T-helper 1 cell treated with Interleukin-12 subunit alpha and Interleukin-12 subunit beta and Interleukin-4 antibody, amounts not matched to agents 30 μg/mL and 1 μg/mL, for 36 hours (primary cell): ENCODE measurements around the gene UNG.
"Not testable (repeated sequence)": the region's sequence is repeated elsewhere in the genome, so short reads cannot be mapped to it uniquely, and the experiment has no call there.

Experiments
- H3K27ac Mint-ChIP-seq: one replicate; pipeline ENCODE4 v1.8.0; 2021; ENCODE audit warnings: mild to moderate bottlenecking, mixed read lengths
- H3K27me3 Mint-ChIP-seq: one replicate; pipeline ENCODE4 v1.8.0; 2021; ENCODE audit warnings: low read depth, mixed read lengths
- H3K36me3 Mint-ChIP-seq: one replicate; pipeline ENCODE4 v1.8.0; 2021; ENCODE audit warnings: low read depth, mixed read lengths
- H3K4me1 Mint-ChIP-seq: one replicate; pipeline ENCODE4 v1.8.0; 2021; ENCODE audit warnings: low read depth, mixed read lengths
- H3K4me3 Mint-ChIP-seq: one replicate; pipeline ENCODE4 v1.8.0; 2021; ENCODE audit warnings: mild to moderate bottlenecking, moderate library complexity, mixed read lengths
- H3K9me3 Mint-ChIP-seq: one replicate; pipeline ENCODE4 v1.8.0; 2021; ENCODE audit warnings: mixed read lengths

UNG gene

GRCh38 chr12:109124878-109125648, 27.7 kb downstream of the UNG start:
- Mint-ChIP-seq H3K36me3 (no peaks in the 10 kb centered on the region), H3K27me3 (no peaks in the 10 kb centered on the region), H3K9me3 (no peaks in the 10 kb centered on the region), H3K4me1 (no peaks in the 10 kb centered on the region), H3K4me3 (no peak overlapping the region), H3K27ac (no peak overlapping the region)

DNA sequence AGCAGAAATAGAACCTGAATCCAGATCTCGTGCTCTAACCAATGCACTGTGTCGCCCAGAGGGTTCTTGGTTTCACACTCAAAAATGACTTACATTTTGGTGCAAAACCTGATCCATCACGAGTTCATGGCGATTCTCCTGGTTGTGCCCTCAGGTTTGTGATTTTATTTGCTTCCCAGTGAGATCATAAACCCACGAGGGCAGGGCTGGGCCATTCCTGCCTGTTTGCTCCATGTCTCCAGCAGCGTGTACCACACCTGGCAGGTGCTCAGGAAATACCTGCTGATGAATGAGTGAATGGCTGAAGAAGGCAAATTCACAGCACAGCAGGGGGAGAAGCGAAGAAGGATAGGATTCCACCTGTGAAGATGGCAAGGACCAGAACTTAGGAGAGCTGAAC, 28.4 kb downstream of the UNG start:
- H3K36me3 Mint-ChIP-seq, result no peaks in the 10 kb centered on the region
- H3K27me3 Mint-ChIP-seq, result no peaks in the 10 kb centered on the region
- no peaks in the 10 kb centered on the region for H3K9me3 Mint-ChIP-seq
- H3K27ac Mint-ChIP-seq, result no peak overlapping the region
- H3K4me1 Mint-ChIP-seq, result no peaks in the 10 kb centered on the region
- H3K4me3 Mint-ChIP-seq, result no peak overlapping the region

DNA sequence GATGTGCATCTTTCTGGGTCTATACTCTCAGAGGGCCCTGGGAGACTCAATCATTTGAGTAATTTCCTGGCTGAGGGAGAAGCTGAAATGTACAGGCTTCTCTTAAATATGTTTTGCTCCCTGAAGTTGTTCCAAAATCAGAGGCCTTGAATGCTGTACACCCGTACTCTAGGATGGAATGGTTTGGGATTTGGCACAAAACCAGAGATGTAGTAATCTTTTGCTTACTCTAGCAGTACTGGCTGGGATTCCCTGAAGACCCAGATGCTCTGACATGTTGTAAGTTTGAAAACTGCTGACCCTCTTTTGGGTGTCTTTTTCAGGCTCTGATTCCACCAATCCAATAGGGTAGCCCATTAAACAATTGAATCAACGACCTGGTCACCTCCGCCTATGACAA, 29.4 kb downstream of the UNG start:
- H3K4me1 Mint-ChIP-seq, result no peaks in the 10 kb centered on the region
- no peak overlapping the region for H3K4me3 Mint-ChIP-seq
- no peaks in the 10 kb centered on the region for H3K36me3 Mint-ChIP-seq
- no peaks in the 10 kb centered on the region for H3K27me3 Mint-ChIP-seq
- H3K9me3 Mint-ChIP-seq, result no peaks in the 10 kb centered on the region
- no peak overlapping the region for H3K27ac Mint-ChIP-seq

DNA sequence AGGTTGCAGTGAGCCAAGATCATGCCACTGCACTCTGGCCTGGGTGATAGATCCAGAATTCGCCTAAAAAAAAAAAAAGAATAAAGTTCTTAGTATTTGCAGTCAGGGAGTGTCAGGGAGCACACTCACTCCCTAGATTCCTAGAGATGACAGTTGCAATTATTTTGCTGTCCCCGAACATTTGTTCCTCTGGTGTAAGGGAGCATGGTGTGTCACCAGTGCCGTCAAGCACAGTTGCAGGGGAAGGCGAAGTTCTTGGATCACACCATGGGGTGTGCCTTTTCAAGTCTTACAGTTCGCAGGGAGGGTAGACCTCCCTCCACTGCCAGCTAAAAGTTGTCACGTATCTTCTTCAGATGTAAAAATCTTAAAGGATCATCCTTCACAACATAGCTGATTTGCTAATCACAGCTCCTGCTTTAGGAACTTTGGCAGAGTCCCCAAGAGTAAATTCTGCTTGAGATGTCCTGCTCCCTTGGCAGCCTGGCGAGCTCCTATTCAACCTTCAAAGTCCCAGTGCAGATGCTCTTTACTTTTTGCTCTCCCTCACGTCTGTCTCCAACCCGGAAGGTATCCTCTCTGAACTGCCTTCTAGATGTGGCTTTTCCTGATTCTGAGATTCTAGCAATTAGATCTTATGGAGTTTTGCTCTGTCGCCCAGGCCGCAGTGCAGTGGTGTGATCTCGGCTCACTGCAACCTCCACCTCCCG, 30.3 kb downstream of the UNG start:
- Mint-ChIP-seq H3K36me3 (no peaks in the 10 kb centered on the region), H3K27me3 (no peaks in the 10 kb centered on the region), H3K4me3 (no peak overlapping the region), H3K9me3 (no peaks in the 10 kb centered on the region), H3K4me1 (no peaks in the 10 kb centered on the region), H3K27ac (no peak overlapping the region)

DNA sequence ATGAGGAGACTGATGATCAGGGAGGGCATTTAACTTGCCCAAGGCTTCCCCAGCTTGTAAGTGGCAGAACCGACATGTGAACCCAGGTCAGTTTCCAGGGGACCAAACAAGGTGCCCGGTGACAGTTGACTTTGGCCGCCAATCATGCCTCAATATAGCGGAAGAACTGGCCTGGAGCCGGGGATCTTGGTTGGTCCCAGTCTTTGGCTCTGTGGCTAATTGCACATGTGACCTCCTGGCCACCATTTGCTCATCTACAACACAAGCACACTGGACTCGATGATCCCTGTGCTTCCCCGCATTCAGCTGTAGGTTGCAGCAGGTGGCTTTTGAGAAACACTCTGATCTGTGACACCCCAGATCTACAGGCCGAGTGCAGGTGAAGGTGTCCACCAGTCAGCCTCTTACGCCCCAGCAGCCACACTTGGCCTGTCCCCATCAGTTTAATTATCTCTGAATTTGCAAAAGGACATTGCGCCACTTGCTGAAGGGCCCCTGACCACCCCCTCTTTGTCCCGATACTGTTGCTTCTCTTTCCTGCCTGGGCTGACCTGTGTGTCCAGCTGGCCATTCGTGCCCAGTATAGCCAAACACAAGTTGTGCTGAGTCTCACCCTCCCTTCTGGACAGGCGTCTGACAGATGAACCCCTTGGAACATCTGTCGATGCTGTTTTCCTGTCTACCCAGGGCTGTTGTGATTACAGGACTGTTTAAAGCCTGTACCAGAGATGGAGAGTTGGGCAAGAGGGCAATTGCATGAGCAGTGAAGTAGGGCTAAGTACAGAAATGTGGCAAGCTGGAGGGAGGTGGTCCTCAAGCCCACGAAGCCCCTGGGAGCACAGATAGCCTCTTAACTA, 33.1 kb downstream of the UNG start:
- Mint-ChIP-seq H3K4me1 (no peaks in the 10 kb centered on the region), H3K27ac (no peak overlapping the region), H3K27me3 (peaks cover 5% of the 10 kb centered on the region), H3K9me3 (no peaks in the 10 kb centered on the region), H3K36me3 (no peaks in the 10 kb centered on the region), H3K4me3 (no peak overlapping the region)

DNA sequence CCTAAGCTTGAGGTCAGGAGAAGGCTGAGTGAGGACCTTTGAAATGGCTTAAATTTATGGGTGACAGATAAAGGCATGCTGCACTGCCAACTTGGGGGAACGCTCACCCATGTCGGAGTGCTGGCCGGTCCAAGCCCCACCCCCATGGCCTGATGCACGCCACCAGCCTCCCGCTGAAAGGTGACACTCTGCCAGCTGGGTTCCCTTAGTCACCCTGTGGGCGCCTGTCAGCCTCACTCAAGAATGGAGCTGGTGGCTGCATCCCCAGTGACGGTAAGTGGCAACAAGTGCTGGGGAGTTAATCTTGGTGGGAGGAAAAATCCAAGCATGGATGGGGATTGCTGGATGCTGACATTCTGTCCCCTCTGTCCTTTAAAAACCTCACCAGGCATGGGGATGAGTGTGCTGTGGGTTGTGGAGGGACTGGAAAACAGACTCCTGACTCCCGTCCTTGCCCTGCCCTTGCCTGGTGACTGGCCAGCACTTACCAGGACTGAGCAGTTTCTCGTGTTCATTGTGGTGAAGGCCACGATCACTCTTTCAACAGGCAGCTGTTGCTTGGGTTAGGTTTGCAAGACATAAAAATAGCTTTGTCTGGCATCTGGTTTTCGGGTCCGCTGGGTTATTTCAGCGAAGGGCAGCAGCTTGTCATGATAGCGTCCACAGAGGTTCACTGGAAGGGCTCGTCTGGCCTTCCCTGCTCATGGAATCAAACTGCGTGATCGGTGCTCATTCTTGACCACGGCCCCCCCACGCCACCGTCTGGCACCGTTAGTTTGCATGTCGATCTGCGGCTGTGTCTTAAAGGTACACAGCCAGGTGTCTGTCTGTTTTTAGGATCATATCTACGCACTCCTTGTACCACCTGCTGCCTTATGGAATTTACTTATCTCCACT, 34.0 kb downstream of the UNG start:
- no peaks in the 10 kb centered on the region for H3K36me3 Mint-ChIP-seq
- H3K4me3 Mint-ChIP-seq, result no peak overlapping the region
- H3K9me3 Mint-ChIP-seq, result peaks cover 3% of the 10 kb centered on the region
- H3K27ac Mint-ChIP-seq, result no peak overlapping the region
- no peaks in the 10 kb centered on the region for H3K4me1 Mint-ChIP-seq
- H3K27me3 Mint-ChIP-seq, result peaks cover 5% of the 10 kb centered on the region

DNA sequence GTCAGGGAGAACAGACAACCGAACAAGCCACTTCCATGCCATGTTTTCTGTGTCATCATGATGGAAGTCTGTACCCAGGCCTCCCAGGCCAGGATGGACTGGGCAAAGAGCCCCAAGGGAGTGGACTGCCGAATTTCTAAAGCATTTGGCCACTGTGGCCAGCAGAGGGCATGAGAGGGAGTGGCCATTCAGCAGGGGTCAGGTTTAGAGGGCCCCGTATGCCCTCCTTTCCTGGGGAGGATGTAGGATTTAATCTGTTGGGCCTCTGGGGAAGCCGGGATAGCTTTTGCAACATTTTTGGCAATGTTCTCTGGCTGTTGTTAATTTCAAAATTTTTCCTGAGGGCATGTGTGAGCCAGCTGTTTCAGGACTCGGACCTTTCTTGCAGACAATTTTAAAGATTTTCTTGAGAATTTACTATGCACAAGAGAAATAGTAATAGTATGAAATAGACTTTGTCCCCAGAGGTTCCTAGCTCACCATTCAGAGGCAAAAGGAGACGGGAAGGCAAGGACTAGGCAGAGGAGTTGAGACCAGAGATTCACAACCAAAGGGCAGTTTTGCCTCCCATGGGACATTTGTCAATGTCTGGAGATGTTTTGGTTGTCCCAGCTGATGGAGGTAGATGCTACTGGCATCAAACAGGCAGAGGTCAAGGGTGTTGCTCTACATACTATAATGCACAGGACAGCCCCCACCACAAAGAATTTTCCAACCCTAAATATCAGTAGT, 37.0 kb downstream of the UNG start:
- Mint-ChIP-seq H3K36me3 (no peaks in the 10 kb centered on the region), H3K4me1 (no peaks in the 10 kb centered on the region), H3K9me3 (peaks cover 8% of the 10 kb centered on the region)

GRCh38 chr12:109137055-109137454, 39.7 kb downstream of the UNG start:
- H3K4me1 Mint-ChIP-seq, result no peaks in the 10 kb centered on the region
- no peak overlapping the region for H3K4me3 Mint-ChIP-seq
- H3K27me3 Mint-ChIP-seq, result peaks cover 18% of the 10 kb centered on the region
- H3K27ac Mint-ChIP-seq, result no peak overlapping the region
- H3K36me3 Mint-ChIP-seq, result peaks cover 1% of the 10 kb centered on the region
- H3K9me3 Mint-ChIP-seq, result peaks cover 8% of the 10 kb centered on the region

More for the DNA sequence above, 37.0 kb downstream of the UNG start:
- no peak overlapping the region for H3K27ac Mint-ChIP-seq
- H3K27me3 Mint-ChIP-seq, result peaks cover 13% of the 10 kb centered on the region
- no peak overlapping the region for H3K4me3 Mint-ChIP-seq

GRCh38 chr12:109139360-109139759, 42.0 kb downstream of the UNG start:
- Mint-ChIP-seq H3K4me3 (no peak overlapping the region), H3K36me3 (peaks cover 1% of the 10 kb centered on the region), H3K27me3 (peaks cover 12% of the 10 kb centered on the region), H3K27ac (no peak overlapping the region), H3K9me3 (peaks cover 8% of the 10 kb centered on the region), H3K4me1 (peaks cover 9% of the 10 kb centered on the region)

DNA sequence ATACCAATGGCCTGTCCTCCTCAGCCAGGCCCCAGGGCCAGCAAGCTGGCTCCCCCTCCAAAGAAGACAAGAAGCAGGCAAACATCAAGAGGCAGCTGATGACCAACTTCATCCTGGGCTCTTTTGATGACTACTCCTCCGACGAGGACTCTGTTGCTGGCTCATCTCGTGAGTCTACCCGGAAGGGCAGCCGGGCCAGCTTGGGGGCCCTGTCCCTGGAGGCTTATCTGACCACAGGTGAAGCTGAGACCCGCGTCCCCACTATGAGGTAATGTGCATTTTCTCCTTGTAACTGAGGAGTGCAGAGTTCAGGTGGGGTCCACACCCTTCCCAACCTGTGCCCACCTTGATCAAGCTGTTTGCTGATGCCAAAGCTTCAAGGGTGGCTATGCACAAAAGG, 42.4 kb downstream of the UNG start:
- H3K27me3 Mint-ChIP-seq, result peaks cover 12% of the 10 kb centered on the region
- H3K27ac Mint-ChIP-seq, result no peak overlapping the region
- peaks cover 8% of the 10 kb centered on the region for H3K9me3 Mint-ChIP-seq
- peaks cover 9% of the 10 kb centered on the region for H3K4me1 Mint-ChIP-seq
- no peak overlapping the region for H3K4me3 Mint-ChIP-seq
- H3K36me3 Mint-ChIP-seq, result peaks cover 1% of the 10 kb centered on the region

DNA sequence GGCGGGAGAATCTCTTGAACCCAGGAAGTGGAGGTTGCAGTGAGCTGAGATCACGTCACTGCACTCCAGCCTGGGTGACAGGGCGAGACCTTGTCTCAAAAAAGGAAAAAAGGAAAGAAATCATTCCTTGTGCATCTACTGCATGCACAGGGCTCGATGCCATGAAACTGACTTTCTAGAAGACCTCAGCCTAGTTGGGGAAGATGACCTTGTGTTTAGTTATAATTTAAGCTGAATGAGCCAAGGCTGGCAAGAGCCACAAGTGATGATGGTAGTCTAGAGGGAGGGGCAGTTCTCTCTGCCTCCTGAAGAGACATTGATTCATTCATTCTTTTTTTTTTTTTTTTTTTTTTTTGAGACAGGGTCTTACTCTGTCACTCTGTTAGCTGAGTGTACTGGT, 43.2 kb downstream of the UNG start:
- Mint-ChIP-seq H3K36me3 (peaks cover 1% of the 10 kb centered on the region), H3K27ac (no peak overlapping the region), H3K4me3 (no peak overlapping the region), H3K27me3 (peaks cover 12% of the 10 kb centered on the region), H3K9me3 (peaks cover 8% of the 10 kb centered on the region), H3K4me1 (peaks cover 9% of the 10 kb centered on the region)

- Mint-ChIP-seq H3K4me3 (no peak overlapping the region), H3K9me3 (no peaks in the 10 kb centered on the region), H3K27ac (no peak overlapping the region), H3K27me3 (peaks cover 5% of the 10 kb centered on the region), H3K4me1 (peaks cover 9% of the 10 kb centered on the region), H3K36me3 (peaks cover 1% of the 10 kb centered on the region)
Measured at GRCh38 chr12:109144224-109144623, 46.8 kb downstream of the UNG start.

DNA sequence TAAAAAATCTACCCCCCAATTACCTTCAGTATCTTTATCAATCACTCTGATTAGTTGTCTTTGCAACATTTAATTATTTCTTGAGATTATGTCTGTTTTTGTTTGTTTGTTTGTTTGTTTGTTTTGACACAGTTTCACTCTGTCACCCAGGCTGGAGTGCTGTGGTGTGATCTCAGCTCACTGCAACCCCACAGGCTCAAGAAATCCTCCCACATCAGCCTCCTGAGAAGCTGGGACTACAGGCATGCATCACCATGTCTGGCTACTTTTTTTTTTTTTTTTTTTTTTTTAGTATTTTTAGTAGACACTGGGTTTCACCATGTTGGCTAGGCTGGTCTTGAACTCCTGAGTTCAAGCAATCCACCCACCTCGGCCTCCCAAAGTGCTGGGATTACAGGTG, 49.7 kb downstream of the UNG start:
- not testable (repeated sequence) for H3K27ac Mint-ChIP-seq, H3K4me3 Mint-ChIP-seq, H3K4me1 Mint-ChIP-seq, H3K36me3 Mint-ChIP-seq, H3K9me3 Mint-ChIP-seq
- H3K27me3 Mint-ChIP-seq, result peaks cover 10% of the 10 kb centered on the region
